Glutamatergic neuron (in vitro differentiated cells): Measurements from ENCODE around the gene SERPINB10. TPM values are rescaled to one million over a fixed set of nuclear protein-coding genes. Genes with fewer than 3 reads are reported as not detected.
"Not testable (repeated sequence)": the region's sequence is repeated elsewhere in the genome, so short reads cannot be mapped to it uniquely, and the experiment has no call there.

Experiments used
- DNase-seq: peaks from one replicate; pipeline ENCODE4 v3.0.0; 2022
- H3K27ac Mint-ChIP-seq: one replicate; pipeline ENCODE4 v1.8.0; 2020; ENCODE audit warnings: mild to moderate bottlenecking, mixed read lengths, inconsistent platforms; ENCODE audit not compliant: unreplicated experiment
- H3K27me3 Mint-ChIP-seq: one replicate; pipeline ENCODE4 v1.8.0; 2020; ENCODE audit warnings: mild to moderate bottlenecking, moderate library complexity, mixed read lengths, inconsistent platforms; ENCODE audit not compliant: unreplicated experiment
- H3K36me3 Mint-ChIP-seq: one replicate; pipeline ENCODE4 v1.8.0; 2020; ENCODE audit warnings: mild to moderate bottlenecking, mixed read lengths, inconsistent platforms; ENCODE audit not compliant: unreplicated experiment
- H3K4me1 Mint-ChIP-seq: one replicate; pipeline ENCODE4 v1.8.0; 2020; ENCODE audit warnings: mild to moderate bottlenecking, low read depth, mixed read lengths, inconsistent platforms; ENCODE audit not compliant: unreplicated experiment
- H3K4me3 Mint-ChIP-seq: one replicate; pipeline ENCODE4 v1.8.0; 2020; ENCODE audit warnings: mild to moderate bottlenecking, mixed read lengths, inconsistent platforms; ENCODE audit not compliant: unreplicated experiment
- H3K9me3 Mint-ChIP-seq: one replicate; pipeline ENCODE4 v1.8.0; 2020; ENCODE audit warnings: mild to moderate bottlenecking, moderate library complexity, mixed read lengths, inconsistent platforms; ENCODE audit not compliant: unreplicated experiment
- total RNA-seq: library from RNA; stranded (reverse); fragmentation: NEBNext Ultra II Directional; extraction: Animal tissue kit (Norgen Biotek cat#: 25700); gene quantifications from one replicate; pipeline ENCODE4 v1.2.1, GENCODE V29; 2021; ENCODE audit not compliant: unreplicated experiment
- TF ChIP-seq, protein P1 (sequence below): fragments of 200-600 bp; sonication (generic); IDR thresholded peaks from one replicate; pipeline ENCODE4 v1.5.0; 2021; ENCODE audit not compliant: partially characterized antibody, unreplicated experiment

Gene SERPINB10
- total RNA-seq, 1 donor from 2014 or later = not detected

GRCh38 chr18:63940008-63940407 lies 32.2 kb downstream of the SERPINB10 start:
- no peak overlapping the region for H3K27ac Mint-ChIP-seq
- H3K9me3 Mint-ChIP-seq = no peaks in the 10 kb centered on the region
- DNase-seq = no peak
- H3K27me3 Mint-ChIP-seq = peaks cover 4% of the 10 kb centered on the region
- TF ChIP-seq, protein P1, sequence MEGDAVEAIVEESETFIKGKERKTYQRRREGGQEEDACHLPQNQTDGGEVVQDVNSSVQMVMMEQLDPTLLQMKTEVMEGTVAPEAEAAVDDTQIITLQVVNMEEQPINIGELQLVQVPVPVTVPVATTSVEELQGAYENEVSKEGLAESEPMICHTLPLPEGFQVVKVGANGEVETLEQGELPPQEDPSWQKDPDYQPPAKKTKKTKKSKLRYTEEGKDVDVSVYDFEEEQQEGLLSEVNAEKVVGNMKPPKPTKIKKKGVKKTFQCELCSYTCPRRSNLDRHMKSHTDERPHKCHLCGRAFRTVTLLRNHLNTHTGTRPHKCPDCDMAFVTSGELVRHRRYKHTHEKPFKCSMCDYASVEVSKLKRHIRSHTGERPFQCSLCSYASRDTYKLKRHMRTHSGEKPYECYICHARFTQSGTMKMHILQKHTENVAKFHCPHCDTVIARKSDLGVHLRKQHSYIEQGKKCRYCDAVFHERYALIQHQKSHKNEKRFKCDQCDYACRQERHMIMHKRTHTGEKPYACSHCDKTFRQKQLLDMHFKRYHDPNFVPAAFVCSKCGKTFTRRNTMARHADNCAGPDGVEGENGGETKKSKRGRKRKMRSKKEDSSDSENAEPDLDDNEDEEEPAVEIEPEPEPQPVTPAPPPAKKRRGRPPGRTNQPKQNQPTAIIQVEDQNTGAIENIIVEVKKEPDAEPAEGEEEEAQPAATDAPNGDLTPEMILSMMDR = no peak
- H3K4me3 Mint-ChIP-seq = no peak overlapping the region
- H3K4me1 Mint-ChIP-seq = no peaks in the 10 kb centered on the region
- H3K36me3 Mint-ChIP-seq = no peaks in the 10 kb centered on the region

DNA sequence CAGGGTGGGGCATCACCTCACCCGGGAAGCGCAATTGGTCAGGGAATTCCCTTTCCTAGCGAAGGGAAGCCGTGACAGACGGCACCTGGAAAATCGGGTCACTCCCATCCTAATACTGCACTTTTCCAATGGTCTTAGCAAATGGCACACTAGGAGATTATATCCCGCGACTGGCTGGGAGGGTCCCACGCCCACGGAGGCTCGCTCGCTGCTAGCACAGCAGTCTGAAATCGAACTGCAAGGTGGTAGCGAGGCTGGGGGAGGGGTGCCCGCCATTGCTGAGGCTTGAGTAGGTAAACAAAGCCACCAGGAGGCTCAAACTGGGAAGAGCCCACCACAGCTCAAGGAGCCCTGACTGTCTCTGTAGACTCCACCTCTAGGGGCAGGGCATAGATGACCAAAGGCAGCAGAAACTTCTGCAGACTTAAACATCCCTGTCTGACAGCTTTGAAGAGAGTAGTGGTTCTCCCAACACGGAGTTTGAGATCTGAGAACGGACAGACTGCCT lies 32.8 kb downstream of the SERPINB10 start:
- H3K4me1 Mint-ChIP-seq, H3K27ac Mint-ChIP-seq, H3K4me3 Mint-ChIP-seq, H3K27me3 Mint-ChIP-seq, DNase-seq, H3K36me3 Mint-ChIP-seq, H3K9me3 Mint-ChIP-seq: not testable (repeated sequence)

DNA sequence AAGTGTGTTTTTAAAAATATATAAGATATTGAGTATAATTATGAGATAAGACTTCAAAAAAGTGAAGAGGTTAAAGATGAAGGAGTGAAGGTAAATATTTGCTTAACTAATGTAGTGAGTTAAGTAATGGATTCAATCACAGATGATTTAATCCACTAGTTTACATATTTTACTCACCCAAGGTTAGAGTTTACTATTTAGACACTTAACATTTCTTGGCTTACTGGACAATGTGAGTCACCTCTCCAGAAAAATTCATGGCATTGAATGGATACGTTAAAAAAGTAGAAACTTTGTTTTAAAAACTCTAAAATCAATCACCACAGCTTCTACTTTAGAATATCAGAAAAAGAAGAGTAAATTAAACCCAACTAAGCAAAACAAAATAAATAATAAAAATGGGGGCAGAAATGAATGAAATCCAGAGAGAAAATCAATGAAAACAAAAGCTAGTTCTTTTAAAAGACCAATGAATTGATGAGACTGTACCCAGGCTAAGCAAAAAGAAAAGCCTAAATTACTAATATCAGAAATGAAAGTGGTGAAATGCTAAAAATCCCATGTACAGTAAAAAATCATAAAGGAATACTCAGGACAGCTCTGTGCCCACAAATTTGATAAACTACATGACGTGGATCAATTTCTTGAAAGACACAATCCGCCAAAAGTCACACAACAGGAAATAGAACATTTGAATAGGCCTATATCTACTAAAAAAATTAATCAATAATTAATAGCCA lies 39.5 kb downstream of the SERPINB10 start:
- no peak for DNase-seq
- H3K9me3 Mint-ChIP-seq = no peaks in the 10 kb centered on the region
- no peaks in the 10 kb centered on the region for H3K36me3 Mint-ChIP-seq
- no peaks in the 10 kb centered on the region for H3K4me1 Mint-ChIP-seq
- no peak overlapping the region for H3K4me3 Mint-ChIP-seq
- H3K27me3 Mint-ChIP-seq = peaks cover 2% of the 10 kb centered on the region
- TF ChIP-seq, protein P1 = no peak
- H3K27ac Mint-ChIP-seq = no peak overlapping the region

GRCh38 chr18:63949068-63949737 lies 41.4 kb downstream of the SERPINB10 start, which contains the start of gene HMSD:
HMSD (plus strand) TSS chr18:63949301; CDS start chr18:63953456, 4,155 bp downstream.
- Mint-ChIP-seq H3K27ac (no peak within 1 kb of the TSS), H3K36me3 (no peaks in the 10 kb centered on the region), H3K4me1 (no peaks in the 10 kb centered on the region), H3K4me3 (peak within 1 kb of the TSS; percentile 72), H3K27me3 (no peaks in the 10 kb centered on the region), H3K9me3 (no peaks in the 10 kb centered on the region)
- peak; percentile 70 for DNase-seq
- TF ChIP-seq, protein P1 = no peak

DNA sequence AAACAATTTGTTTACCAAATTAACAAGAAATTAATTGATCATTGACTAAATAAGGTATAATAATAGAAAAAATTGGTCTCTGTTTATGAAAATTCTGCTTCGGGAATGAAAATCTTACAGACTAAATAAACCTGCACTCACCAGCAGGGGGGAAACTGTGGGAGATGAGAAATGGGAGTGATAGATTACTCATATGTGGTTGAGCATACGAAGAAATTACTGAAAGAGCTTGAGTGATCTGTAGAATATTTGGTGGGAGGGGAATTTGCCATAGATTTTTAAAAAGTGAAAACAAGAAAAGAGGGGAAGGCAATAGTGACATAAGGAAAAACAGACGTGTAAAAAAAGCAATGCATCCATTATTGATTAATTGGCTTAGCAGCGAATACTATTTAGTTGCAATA lies 43.5 kb downstream of the SERPINB10 start:
- Mint-ChIP-seq H3K4me3 (no peak overlapping the region), H3K27ac (no peak overlapping the region), H3K9me3 (no peaks in the 10 kb centered on the region), H3K36me3 (no peaks in the 10 kb centered on the region), H3K27me3 (no peaks in the 10 kb centered on the region), H3K4me1 (no peaks in the 10 kb centered on the region)
- TF ChIP-seq, protein P1 = peak; percentile 24
- no peak for DNase-seq
